ENCODE data around the gene KIF2C.

DNA sequence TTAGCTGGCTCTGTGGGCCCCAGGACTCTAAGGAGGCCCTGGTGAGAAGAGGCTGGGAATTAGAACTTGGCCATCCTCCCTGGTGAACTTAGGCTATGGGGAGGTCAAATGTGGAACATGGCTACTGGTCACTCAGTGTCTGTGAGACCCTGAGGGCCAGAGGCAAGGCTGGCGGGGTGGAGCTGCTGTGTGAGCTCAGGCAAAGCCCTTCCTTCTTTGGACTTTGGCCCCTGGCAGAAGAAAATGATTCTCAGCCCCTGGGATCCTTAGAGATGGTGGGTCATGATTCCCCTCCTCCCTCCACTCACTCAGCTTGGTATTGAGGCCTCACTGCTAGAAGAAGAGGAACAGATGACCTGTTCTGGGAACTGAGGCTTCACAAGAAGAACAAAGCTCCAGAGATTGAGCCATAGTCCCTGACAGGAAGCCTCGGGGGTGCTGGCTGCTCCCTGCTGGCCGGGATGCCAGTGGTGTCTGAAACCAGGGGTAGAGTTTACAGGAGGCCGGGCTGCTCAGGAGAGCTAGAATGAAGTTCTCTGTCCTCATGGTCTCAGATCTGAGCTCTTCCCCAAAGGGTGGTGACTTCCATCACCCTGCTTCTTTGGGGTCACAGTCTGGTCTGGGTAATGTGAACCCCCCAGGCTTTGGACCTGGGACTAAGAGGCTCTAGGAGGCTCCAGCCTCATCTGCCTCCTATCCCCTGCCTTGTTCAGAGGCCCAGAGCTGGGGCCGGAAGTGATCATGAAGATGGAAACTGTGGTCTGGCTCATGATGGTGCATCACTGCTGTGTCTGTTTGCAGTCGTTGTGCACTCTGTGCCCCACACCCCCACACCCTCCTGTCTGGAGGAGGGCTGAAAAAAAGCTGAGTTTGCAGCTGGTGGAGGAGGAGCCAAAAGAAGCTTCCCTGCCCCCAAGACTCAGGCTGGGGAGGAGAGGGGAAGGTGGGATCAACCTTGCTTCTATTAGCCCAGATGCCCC, 69.6 kb downstream of the KIF2C start:
- TF ChIP-seq POLR2A (IDR thresholded peaks at IDR 0.05) (no peak), CTCF (IDR thresholded peaks at IDR 0.05) (no peak), POLR2AphosphoS5 (IDR thresholded peaks at IDR 0.05) (peak in 1 of 3 donors; percentile 59)
